ENCODE results near the gene SRRM5. TPM values are rescaled to one million over a fixed set of nuclear protein-coding genes. Genes with fewer than 3 reads are reported as not detected.

Gene SRRM5
- total RNA-seq, 1 donor from 2014 or later: 0.30 TPM

DNA sequence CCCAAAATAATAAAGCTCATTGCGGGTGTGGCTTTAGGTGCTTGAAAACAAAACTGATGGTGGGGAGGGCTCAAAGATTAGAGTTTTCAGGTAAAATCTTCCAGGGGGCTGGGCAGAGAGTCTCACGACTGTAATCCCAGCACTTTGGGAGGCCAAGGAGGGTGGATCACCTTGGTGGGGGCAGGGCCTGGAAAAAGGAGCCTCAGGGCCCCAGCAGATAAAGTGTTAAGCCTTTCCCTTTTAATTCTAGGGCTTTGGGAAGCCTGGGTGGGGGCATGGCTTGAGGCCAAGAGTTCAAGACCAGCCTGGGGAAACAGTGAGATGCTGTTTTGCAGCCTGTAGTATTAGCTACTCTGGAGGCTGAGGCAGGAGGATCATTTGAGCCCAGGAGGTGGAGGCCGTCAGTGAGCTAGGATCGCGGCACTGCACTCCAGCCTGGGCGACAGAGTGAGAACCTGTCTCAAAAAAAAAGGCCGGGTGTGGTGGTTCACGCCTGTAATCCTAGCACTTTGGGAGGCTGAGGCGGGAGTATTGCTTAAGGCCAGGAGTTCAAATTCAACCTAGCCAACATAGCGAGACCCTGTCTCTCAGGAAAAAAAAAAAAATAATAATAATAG, 17.7 kb upstream of the SRRM5 start:
- Histone ChIP-seq H3K4me1 (peaks cover 47% of the 10 kb centered on the region), H3K27me3 (ENCODE audit: low read depth) (no peaks in the 10 kb centered on the region), H3K27ac (replicated peaks) (peak overlapping the region; percentile 99), H3K36me3 (peaks cover 55% of the 10 kb centered on the region), H3K4me3 (peak overlapping the region; percentile 82), H3K9me3 (replicated peaks) (no peaks in the 10 kb centered on the region)
- intact Hi-C loops (cut with micrococcal nuclease): no loop called here
- DNase-seq: no peak
- no peak for TF ChIP-seq CTCF (IDR thresholded peaks at IDR 0.05; ENCODE audit: borderline replicate concordance)

- peaks cover 47% of the 10 kb centered on the region for H3K4me1 ChIP-seq
- no peak for DNase-seq
- peaks cover 58% of the 10 kb centered on the region for H3K36me3 ChIP-seq
- H3K4me3 ChIP-seq: peak overlapping the region; percentile 82
- peak; percentile 52 for TF ChIP-seq CTCF (IDR thresholded peaks at IDR 0.05; ENCODE audit: borderline replicate concordance)
- peak overlapping the region; percentile 99 for H3K27ac ChIP-seq (replicated peaks)
- intact Hi-C loops (cut with micrococcal nuclease): no loop called here
- H3K9me3 ChIP-seq (replicated peaks): no peaks in the 10 kb centered on the region
- H3K27me3 ChIP-seq (ENCODE audit: low read depth): no peaks in the 10 kb centered on the region
These were observed 16.9 kb upstream of the SRRM5 start for GRCh38 chr19:43594710-43595604.

GRCh38 chr19:43595605-43595998, 16.3 kb upstream of the SRRM5 start:
- H3K4me1 ChIP-seq: peaks cover 47% of the 10 kb centered on the region
- intact Hi-C loops (cut with micrococcal nuclease): no loop called here
- H3K36me3 ChIP-seq: peaks cover 55% of the 10 kb centered on the region
- peak overlapping the region; percentile 99 for H3K27ac ChIP-seq (replicated peaks)
- no peaks in the 10 kb centered on the region for H3K27me3 ChIP-seq (ENCODE audit: low read depth)
- TF ChIP-seq CTCF (IDR thresholded peaks at IDR 0.05; ENCODE audit: borderline replicate concordance): no peak
- H3K9me3 ChIP-seq (replicated peaks): no peaks in the 10 kb centered on the region
- no peak for DNase-seq
- peak overlapping the region; percentile 82 for H3K4me3 ChIP-seq

GRCh38 chr19:43595999-43596841, 15.7 kb upstream of the SRRM5 start, which contains the start of the genes IRGQ and ZNF576:
Gene IRGQ (minus strand): TSS chr19:43596134. CDS start chr19:43595338, 796 bp downstream.
Gene ZNF576 (plus strand): TSS chr19:43596595. CDS start chr19:43597109, 514 bp downstream.
- DNase-seq: peak; percentile 100
- Histone ChIP-seq H3K4me1 (peaks cover 50% of the 10 kb centered on the region), H3K27ac (replicated peaks) (peak within 1 kb of the TSS; percentile 99), H3K4me3 (peak within 1 kb of the TSS; percentile 82), H3K27me3 (ENCODE audit: low read depth) (no peaks in the 10 kb centered on the region), H3K9me3 (replicated peaks) (no peaks in the 10 kb centered on the region), H3K36me3 (peaks cover 54% of the 10 kb centered on the region)
- intact Hi-C loops (cut with micrococcal nuclease): no loop called here
- TF ChIP-seq CTCF (IDR thresholded peaks at IDR 0.05; ENCODE audit: borderline replicate concordance): no peak

GRCh38 chr19:43596842-43597461, 14.9 kb upstream of the SRRM5 start:
- no peaks in the 10 kb centered on the region for H3K27me3 ChIP-seq (ENCODE audit: low read depth)
- no peak for TF ChIP-seq CTCF (IDR thresholded peaks at IDR 0.05; ENCODE audit: borderline replicate concordance)
- H3K4me1 ChIP-seq: peaks cover 57% of the 10 kb centered on the region
- DNase-seq: no peak
- no peaks in the 10 kb centered on the region for H3K9me3 ChIP-seq (replicated peaks)
- H3K4me3 ChIP-seq: peak overlapping the region; percentile 82
- peak overlapping the region; percentile 99 for H3K27ac ChIP-seq (replicated peaks)
- peaks cover 54% of the 10 kb centered on the region for H3K36me3 ChIP-seq
- intact Hi-C loops (cut with micrococcal nuclease): no loop called here
